ENCODE measurements around the gene H6PD.

H6PD gene

DNA sequence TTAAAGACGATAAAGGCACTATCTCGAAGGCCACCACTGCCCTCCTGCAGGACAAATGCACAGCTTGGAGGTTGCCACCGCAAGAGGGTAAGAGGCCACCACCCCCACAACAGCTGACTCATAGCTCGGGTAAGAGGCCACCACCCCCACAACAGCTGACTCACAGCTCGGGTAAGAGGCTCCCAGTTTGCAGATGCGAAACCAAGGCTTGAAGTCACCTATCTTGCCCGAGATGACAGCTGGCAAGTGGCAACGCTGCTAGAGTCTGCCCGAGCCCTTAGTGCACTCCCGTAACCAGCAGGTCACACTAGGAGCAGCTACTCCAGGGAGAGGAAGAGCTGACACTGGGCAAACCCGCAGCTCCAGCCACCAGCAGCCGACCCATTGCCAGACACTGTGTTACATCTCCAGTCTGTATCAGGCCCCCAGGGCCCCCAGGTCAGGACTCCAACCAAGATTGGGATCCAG lies 41.0 kb downstream of the H6PD start:
- no peaks in the 10 kb centered on the region for H3K9me3 ChIP-seq (ENCODE audit: severe bottlenecking)
- H3K4me3 ChIP-seq (ENCODE audit: low read depth, low read length) = no peak overlapping the region
- H3K36me3 ChIP-seq = no peaks in the 10 kb centered on the region
- no peaks in the 10 kb centered on the region for H3K27me3 ChIP-seq (ENCODE audit: insufficient read depth, low read depth, severe bottlenecking)
- DNase-seq = peak; percentile 48
- H3K27ac ChIP-seq = no peak overlapping the region
- TF ChIP-seq CTCF (IDR thresholded peaks at IDR 0.05; ENCODE audit: low read depth, low read length) = no peak

- DNase-seq = no peak
- Histone ChIP-seq H3K4me3 (ENCODE audit: low read depth, low read length) (no peak overlapping the region), H3K27ac (no peak overlapping the region), H3K27me3 (ENCODE audit: insufficient read depth, low read depth, severe bottlenecking) (no peaks in the 10 kb centered on the region), H3K36me3 (no peaks in the 10 kb centered on the region), H3K9me3 (ENCODE audit: severe bottlenecking) (no peaks in the 10 kb centered on the region)
- no peak for TF ChIP-seq CTCF (IDR thresholded peaks at IDR 0.05; ENCODE audit: low read depth, low read length)
Observed at GRCh38 chr1:9278116-9278515, 43.5 kb downstream of the H6PD start.

GRCh38 chr1:9278585-9279153 lies 44.1 kb downstream of the H6PD start:
- no peak for DNase-seq
- no peak for TF ChIP-seq CTCF (IDR thresholded peaks at IDR 0.05; ENCODE audit: low read depth, low read length)
- no peaks in the 10 kb centered on the region for H3K36me3 ChIP-seq
- no peak overlapping the region for H3K4me3 ChIP-seq (ENCODE audit: low read depth, low read length)
- no peak overlapping the region for H3K27ac ChIP-seq
- H3K9me3 ChIP-seq (ENCODE audit: severe bottlenecking) = no peaks in the 10 kb centered on the region
- H3K27me3 ChIP-seq (ENCODE audit: insufficient read depth, low read depth, severe bottlenecking) = no peaks in the 10 kb centered on the region

GRCh38 chr1:9279172-9279840 lies 44.7 kb downstream of the H6PD start:
- DNase-seq = no peak
- H3K4me3 ChIP-seq (ENCODE audit: low read depth, low read length) = no peak overlapping the region
- TF ChIP-seq CTCF (IDR thresholded peaks at IDR 0.05; ENCODE audit: low read depth, low read length) = no peak
- H3K36me3 ChIP-seq = no peaks in the 10 kb centered on the region
- no peaks in the 10 kb centered on the region for H3K27me3 ChIP-seq (ENCODE audit: insufficient read depth, low read depth, severe bottlenecking)
- no peak overlapping the region for H3K27ac ChIP-seq
- H3K9me3 ChIP-seq (ENCODE audit: severe bottlenecking) = no peaks in the 10 kb centered on the region

GRCh38 chr1:9280015-9280860 lies 45.7 kb downstream of the H6PD start:
- H3K36me3 ChIP-seq = no peaks in the 10 kb centered on the region
- H3K9me3 ChIP-seq (ENCODE audit: severe bottlenecking) = peaks cover 7% of the 10 kb centered on the region
- H3K27ac ChIP-seq = no peak overlapping the region
- DNase-seq = no peak
- TF ChIP-seq CTCF (IDR thresholded peaks at IDR 0.05; ENCODE audit: low read depth, low read length) = no peak
- H3K27me3 ChIP-seq (ENCODE audit: insufficient read depth, low read depth, severe bottlenecking) = no peaks in the 10 kb centered on the region
- no peak overlapping the region for H3K4me3 ChIP-seq (ENCODE audit: low read depth, low read length)

All from WERI-Rb-1 (cell line).